Measurements from ENCODE around the gene ECI1.

ECI1 gene

DNA sequence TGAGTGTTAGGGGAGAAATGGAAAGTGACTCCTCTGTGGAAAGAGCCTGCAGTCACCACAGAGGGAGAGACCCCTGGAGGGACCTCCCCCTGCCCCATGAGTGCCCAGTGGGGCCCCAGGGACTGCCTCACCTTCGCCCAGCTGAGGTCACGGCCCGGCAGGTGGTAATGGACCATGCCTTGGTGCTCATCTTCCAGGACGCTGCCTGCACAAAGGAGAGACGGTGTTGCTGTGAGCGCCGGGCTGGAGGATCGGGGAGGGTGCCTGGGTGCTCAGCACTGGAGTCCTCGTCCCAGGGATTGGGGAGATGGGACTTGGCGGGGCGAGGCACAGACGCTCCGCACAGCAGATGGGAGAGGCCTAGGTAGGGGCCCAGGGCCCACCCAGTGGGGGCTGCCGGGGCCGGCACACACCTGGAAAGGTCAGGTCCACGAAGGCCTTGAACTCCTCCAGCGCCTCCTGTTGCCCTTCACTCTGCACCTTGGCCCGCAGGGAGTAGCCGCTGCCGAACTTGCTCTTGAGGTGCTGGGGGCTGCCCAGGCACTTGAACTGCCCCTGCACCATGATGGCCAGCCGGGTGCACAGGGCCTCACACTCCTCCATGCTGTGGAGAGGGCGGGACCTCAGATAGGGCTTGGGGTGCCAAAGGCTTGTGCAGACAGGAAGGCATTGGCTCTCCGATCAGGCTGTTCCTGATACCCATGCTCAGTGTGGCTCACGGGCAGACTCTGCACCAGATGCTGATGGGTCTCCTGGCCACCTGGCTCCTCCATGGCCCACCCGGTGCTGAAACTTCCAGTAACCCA lies 26.3 kb upstream of the ECI1 start:
- Histone ChIP-seq H3K9me3 (ENCODE audit: insufficient read depth, low read depth, low read length) (no peaks in the 10 kb centered on the region), H3K27me3 (ENCODE audit: insufficient read depth, low read length) (no peaks in the 10 kb centered on the region), H3K9ac (ENCODE audit: low read depth, low read length) (no peak overlapping the region)

DNA sequence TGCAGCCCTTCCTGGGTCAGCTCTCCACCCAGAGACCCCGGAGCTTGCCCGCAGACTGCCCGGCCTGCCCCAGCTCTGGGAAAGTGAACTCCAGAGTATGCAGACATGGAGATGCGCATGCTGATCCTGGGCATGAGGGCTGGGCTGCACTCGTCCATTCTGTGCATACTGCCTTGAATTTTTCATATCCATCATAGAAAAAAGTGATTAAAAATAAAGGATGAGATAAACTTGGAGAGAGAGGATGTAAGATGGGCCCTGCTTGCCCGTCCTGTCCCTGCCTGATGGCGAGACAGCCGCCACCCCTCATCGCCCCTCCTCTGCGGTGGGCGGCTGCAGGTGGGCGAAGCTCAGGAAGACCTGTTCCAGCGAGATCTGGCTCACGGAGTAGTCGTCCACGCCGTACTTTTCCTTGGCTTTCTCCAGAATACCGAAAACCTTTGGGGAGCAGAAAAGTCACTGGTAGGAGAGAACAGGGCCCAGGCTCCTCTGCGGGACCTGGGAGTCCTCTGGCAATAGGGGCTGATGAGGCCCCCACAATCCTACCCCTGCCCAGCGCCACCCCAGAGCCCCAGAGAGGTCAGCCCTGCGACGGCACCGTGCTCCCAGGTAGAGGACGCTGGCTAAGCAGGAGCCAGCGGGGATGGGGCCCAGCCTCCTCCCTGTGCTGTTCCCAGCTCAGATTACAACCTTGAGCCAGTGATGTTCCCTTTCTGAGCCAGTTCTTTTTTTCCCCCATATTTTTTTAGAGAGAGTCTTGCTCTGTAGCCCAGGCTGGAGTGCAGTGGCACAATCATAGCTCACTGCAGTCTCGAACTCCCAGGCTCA lies 25.2 kb upstream of the ECI1 start:
- Histone ChIP-seq H3K27me3 (ENCODE audit: insufficient read depth, low read length) (no peaks in the 10 kb centered on the region), H3K9ac (ENCODE audit: low read depth, low read length) (no peak overlapping the region), H3K36me3 (ENCODE audit: insufficient read depth, low read depth, low read length) (no peaks in the 10 kb centered on the region), H3K9me3 (ENCODE audit: insufficient read depth, low read depth, low read length) (no peaks in the 10 kb centered on the region), H3K4me3 (ENCODE audit: low read length) (no peak overlapping the region), H3K4me1 (ENCODE audit: insufficient read depth, low read length) (no peaks in the 10 kb centered on the region), H3K27ac (ENCODE audit: low read length) (no peak overlapping the region)

More for the DNA sequence above, 26.3 kb upstream of the ECI1 start:
- no peaks in the 10 kb centered on the region for H3K36me3 ChIP-seq (ENCODE audit: insufficient read depth, low read depth, low read length)
- no peak overlapping the region for H3K27ac ChIP-seq (ENCODE audit: low read length)
- no peak overlapping the region for H3K4me3 ChIP-seq (ENCODE audit: low read length)
- no peaks in the 10 kb centered on the region for H3K4me1 ChIP-seq (ENCODE audit: insufficient read depth, low read length)

DNA sequence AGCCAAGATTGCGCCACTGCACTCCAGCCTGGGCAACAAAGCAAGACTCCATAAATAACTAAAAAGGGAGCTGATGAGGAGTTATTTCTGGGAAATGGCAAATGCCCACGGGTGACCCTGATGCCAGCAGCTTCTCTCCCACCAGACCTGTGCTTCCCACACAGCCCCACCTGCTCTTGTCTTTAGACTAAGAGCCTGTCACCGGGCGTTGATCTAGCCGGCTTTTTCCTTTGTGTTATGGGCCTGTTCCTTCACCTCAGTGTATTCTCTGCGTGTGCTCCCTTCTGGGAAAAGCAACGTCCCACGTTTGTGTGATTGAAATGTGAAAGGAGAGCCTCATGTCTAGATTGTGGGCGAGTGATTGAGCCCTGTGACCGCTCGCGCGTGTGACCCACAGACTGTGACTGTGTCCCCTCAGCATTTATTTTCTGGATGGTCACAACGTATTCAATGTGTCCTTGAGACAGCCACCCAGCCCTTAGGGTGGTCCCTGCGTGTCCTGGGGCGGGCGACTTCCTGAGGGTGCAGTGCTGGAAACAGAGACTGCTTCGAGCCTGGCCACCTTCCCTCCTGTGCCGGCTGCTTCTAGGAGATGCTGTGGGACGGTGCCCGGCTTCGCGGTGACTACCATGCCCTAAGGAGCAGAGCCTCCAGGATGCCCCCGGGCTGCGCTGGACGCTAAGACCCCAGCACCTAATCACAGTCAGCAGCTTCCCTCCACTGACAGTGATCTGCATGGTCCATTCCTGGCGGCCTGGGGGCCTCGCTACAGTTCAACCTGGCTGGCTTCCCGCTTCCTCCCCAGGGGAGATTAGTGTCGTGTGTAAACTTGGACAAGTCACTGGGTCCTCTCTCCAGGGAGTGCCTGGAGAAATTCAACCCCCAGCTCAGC lies 24.3 kb upstream of the ECI1 start:
- Histone ChIP-seq H3K27me3 (ENCODE audit: insufficient read depth, low read length) (no peaks in the 10 kb centered on the region), H3K9ac (ENCODE audit: low read depth, low read length) (no peak overlapping the region), H3K27ac (ENCODE audit: low read length) (no peak overlapping the region), H3K9me3 (ENCODE audit: insufficient read depth, low read depth, low read length) (no peaks in the 10 kb centered on the region), H3K4me1 (ENCODE audit: insufficient read depth, low read length) (no peaks in the 10 kb centered on the region), H3K36me3 (ENCODE audit: insufficient read depth, low read depth, low read length) (no peaks in the 10 kb centered on the region), H3K4me3 (ENCODE audit: low read length) (no peak overlapping the region)

- peaks cover 3% of the 10 kb centered on the region; the same call in 1 of the 2 replicates for H3K4me1 ChIP-seq (ENCODE audit: insufficient read depth, low read length)
- H3K27me3 ChIP-seq (ENCODE audit: insufficient read depth, low read length), result 0 out of 2 replicates have a peak, but pooled peaks cover 5% of the 10 kb centered on the region
- H3K9ac ChIP-seq (ENCODE audit: low read depth, low read length), result no peak overlapping the region
- no peaks in the 10 kb centered on the region for H3K36me3 ChIP-seq (ENCODE audit: insufficient read depth, low read depth, low read length)
- H3K9me3 ChIP-seq (ENCODE audit: insufficient read depth, low read depth, low read length), result no peaks in the 10 kb centered on the region
- no peak overlapping the region for H3K27ac ChIP-seq (ENCODE audit: low read length)
- H3K4me3 ChIP-seq (ENCODE audit: low read length), result no peak overlapping the region
Measured at GRCh38 chr16:2273931-2274330, 22.5 kb upstream of the ECI1 start.

- Histone ChIP-seq H3K36me3 (ENCODE audit: insufficient read depth, low read depth, low read length) (no peaks in the 10 kb centered on the region), H3K9me3 (ENCODE audit: insufficient read depth, low read depth, low read length) (no peaks in the 10 kb centered on the region), H3K4me1 (ENCODE audit: insufficient read depth, low read length) (peaks cover 3% of the 10 kb centered on the region; the same call in 1 of the 2 replicates), H3K4me3 (ENCODE audit: low read length) (no peak overlapping the region), H3K27me3 (ENCODE audit: insufficient read depth, low read length) (0 out of 2 replicates have a peak, but pooled peaks cover 6% of the 10 kb centered on the region), H3K27ac (ENCODE audit: low read length) (no peak overlapping the region), H3K9ac (ENCODE audit: low read depth, low read length) (no peak overlapping the region)
Measured at GRCh38 chr16:2273484-2273883, 22.1 kb upstream of the ECI1 start.

- Histone ChIP-seq H3K4me1 (ENCODE audit: insufficient read depth, low read length) (peaks cover 3% of the 10 kb centered on the region; the same call in 1 of the 2 replicates), H3K4me3 (ENCODE audit: low read length) (no peak overlapping the region), H3K9ac (ENCODE audit: low read depth, low read length) (no peak overlapping the region), H3K27ac (ENCODE audit: low read length) (no peak overlapping the region), H3K27me3 (ENCODE audit: insufficient read depth, low read length) (0 out of 2 replicates have a peak, but pooled peaks cover 6% of the 10 kb centered on the region), H3K36me3 (ENCODE audit: insufficient read depth, low read depth, low read length) (no peaks in the 10 kb centered on the region), H3K9me3 (ENCODE audit: insufficient read depth, low read depth, low read length) (no peaks in the 10 kb centered on the region)
Measured at GRCh38 chr16:2271848-2272461, 20.6 kb upstream of the ECI1 start.

DNA sequence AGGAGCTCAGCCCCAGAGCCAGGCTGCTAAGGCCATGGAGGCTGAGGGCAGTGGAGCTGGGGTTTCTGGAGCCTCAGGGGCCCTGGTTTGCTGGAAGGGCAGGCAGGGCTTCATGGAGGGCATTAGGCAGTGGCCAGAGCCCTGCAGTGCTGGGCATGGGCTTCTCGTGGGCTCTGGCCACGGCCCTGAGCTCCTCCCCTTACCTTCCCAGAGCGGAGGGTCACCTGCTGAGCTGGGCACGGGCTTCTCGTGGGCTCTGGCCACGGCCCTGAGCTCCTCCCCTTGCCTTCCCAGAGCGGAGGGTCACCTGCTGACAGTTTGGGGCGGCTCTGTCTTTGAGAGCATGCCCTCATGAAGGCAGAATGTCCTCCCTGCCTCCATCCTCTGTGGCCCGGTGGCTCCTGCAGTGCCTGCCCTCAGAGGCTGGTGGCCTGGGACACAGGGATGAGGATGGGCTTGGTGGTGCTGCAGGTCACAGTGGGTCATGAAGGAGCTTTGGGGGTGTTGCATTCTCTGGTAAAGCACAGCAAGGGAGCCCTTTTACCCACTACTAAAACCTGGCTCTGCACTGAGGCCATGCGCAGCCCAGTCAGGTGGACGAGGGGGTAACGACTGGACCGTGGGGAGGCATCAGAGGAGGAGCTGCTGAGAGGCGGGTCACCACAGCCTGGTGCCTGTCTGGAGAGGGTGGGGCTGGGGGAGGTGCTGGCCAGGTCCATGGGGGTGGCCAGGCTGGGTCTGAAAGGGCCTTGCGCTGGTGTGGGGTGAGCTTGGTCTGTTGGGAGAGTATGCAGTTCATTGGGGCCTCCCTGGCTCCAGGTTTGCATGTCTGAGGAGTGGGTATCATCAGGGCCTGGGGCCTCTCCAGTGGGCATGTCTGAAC lies 19.4 kb upstream of the ECI1 start:
- H3K4me1 ChIP-seq (ENCODE audit: insufficient read depth, low read length), result peaks cover 6% of the 10 kb centered on the region; the same call in 1 of the 2 replicates
- H3K9me3 ChIP-seq (ENCODE audit: insufficient read depth, low read depth, low read length), result no peaks in the 10 kb centered on the region
- peaks cover 8% of the 10 kb centered on the region; the same call in 1 of the 2 replicates for H3K36me3 ChIP-seq (ENCODE audit: insufficient read depth, low read depth, low read length)
- H3K4me3 ChIP-seq (ENCODE audit: low read length), result no peak overlapping the region
- no peak overlapping the region for H3K27ac ChIP-seq (ENCODE audit: low read length)
- 0 out of 2 replicates have a peak, but pooled peaks cover 6% of the 10 kb centered on the region for H3K27me3 ChIP-seq (ENCODE audit: insufficient read depth, low read length)
- H3K9ac ChIP-seq (ENCODE audit: low read depth, low read length), result no peak overlapping the region

- Histone ChIP-seq H3K9ac (ENCODE audit: low read depth, low read length) (no peak overlapping the region), H3K4me3 (ENCODE audit: low read length) (no peak overlapping the region), H3K4me1 (ENCODE audit: insufficient read depth, low read length) (peaks cover 8% of the 10 kb centered on the region; the same call in 1 of the 2 replicates), H3K27me3 (ENCODE audit: insufficient read depth, low read length) (0 out of 2 replicates have a peak, but pooled peaks cover 6% of the 10 kb centered on the region), H3K9me3 (ENCODE audit: insufficient read depth, low read depth, low read length) (no peaks in the 10 kb centered on the region), H3K27ac (ENCODE audit: low read length) (no peak overlapping the region), H3K36me3 (ENCODE audit: insufficient read depth, low read depth, low read length) (peaks cover 15% of the 10 kb centered on the region)
Measured at GRCh38 chr16:2270070-2270462, 18.7 kb upstream of the ECI1 start.

DNA sequence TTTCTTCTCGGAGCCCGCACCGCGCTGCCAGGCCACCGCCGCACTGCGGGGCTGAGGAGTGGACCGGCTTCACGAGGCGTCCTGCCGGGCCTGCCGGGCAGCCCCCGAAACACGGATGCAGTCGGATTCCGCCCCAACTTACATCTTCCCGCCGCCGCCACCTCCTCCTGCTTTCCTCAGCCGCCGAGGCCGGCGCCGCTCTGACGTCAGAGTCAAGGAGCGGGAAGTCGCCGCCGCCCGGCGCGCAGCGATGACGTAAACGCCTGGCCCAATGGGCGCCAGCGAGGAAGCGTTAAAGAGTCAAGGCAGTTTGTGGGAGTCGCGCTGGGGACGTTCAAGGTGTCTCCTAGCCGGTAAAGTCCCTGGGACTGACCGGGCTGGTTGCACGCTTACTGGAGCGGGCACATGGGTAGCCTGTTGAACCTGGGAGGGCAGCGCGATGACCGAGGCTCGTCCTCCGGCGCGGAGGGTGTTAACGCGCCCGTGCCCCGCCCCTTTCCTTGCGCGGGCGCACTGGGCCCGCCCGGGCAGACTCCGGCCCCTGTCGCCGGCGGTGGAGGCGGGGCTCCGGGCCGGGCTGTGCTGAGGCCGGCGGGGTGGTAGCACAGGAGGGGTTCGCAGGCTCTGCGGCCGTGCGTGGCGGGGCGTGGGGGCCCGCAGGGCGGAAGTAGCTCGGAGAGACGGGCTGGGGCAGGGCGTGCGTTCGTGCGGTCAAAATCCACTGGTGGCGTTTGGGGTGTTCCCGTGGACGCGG lies 16.7 kb upstream of the ECI1 start, which contains the start of gene RNPS1:
TSS of gene RNPS1 (minus strand) at position 214 of the 754 bp plus-strand sequence. CDS start 3,483 bp downstream, outside the sequence.
- Histone ChIP-seq H3K27ac (ENCODE audit: low read length) (peak within 1 kb of the TSS; percentile 98), H3K36me3 (ENCODE audit: insufficient read depth, low read depth, low read length) (peaks cover 34% of the 10 kb centered on the region), H3K9ac (ENCODE audit: low read depth, low read length) (peak within 1 kb of the TSS; percentile 98), H3K4me3 (ENCODE audit: low read length) (peak within 1 kb of the TSS; percentile 98), H3K9me3 (ENCODE audit: insufficient read depth, low read depth, low read length) (no peaks in the 10 kb centered on the region), H3K4me1 (ENCODE audit: insufficient read depth, low read length) (peaks cover 11% of the 10 kb centered on the region; the same call in 1 of the 2 replicates), H3K27me3 (ENCODE audit: insufficient read depth, low read length) (0 out of 2 replicates have a peak, but pooled peaks cover 6% of the 10 kb centered on the region)

Measured in iPS-20b (cell line).